ENCODE measurements around the gene SLC2A14.

DNA sequence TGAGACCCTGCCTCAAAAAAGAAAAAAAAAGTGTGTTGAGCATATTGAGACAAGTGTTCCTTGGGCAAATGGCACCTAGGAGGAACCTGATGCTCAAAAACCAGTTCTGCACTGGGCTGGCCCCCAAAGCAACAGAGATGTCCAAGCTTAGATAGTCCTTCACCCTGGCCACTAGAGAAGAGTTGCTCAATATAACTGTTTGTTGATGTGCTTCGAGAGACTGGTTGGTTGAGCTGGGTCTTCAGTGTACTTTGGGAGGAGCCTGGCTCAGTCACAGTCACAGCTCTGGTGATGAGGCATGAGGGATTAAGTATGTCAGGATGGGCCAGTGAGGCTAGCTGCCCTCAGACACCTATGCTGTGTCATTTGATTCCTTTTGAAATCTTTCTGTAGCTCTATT, 38.0 kb downstream of the SLC2A14 start:
- TF ChIP-seq EZH2 (IDR thresholded peaks at IDR 0.05; ENCODE audit: insufficient read depth, poor library complexity, severe bottlenecking) = no peak
- no peak for TF ChIP-seq EZH2phosphoT487 (IDR thresholded peaks at IDR 0.05; ENCODE audit: insufficient read depth, low read depth)

All from GM23248 (cell line).